Breast epithelium (tissue), 4 donors: Measurements from ENCODE around the gene SLC38A3. TPM values are rescaled to one million over a fixed set of nuclear protein-coding genes. Genes with fewer than 3 reads are reported as not detected.

Experiments used
- DNase-seq, 2 donors: peaks; one replicate each; pipeline ENCODE4 v3.0.0-alpha.2; 2019; ENCODE audit warnings: low spot score in 2 of 2
- H3K27ac ChIP-seq, 2 donors: fragments of 200-600 bp; sonication (generic) in 1 of 2; one replicate each; pipeline ENCODE4 v1.5.1; 2016 to 2019; ENCODE audit warnings: mild to moderate bottlenecking in 1 of 2
- H3K27me3 ChIP-seq, 2 donors: fragments of 200-600 bp; sonication (generic) in 1 of 2; one replicate each; pipeline versions ENCODE4 v1.5.1 to v1.6.0; 2017 to 2019; ENCODE audit warnings: control low read depth in 1 of 2, mild to moderate bottlenecking in 1 of 2
- H3K36me3 ChIP-seq: fragments of 200-600 bp; one replicate; pipeline ENCODE4 v1.5.1; 2019
- H3K4me1 ChIP-seq, 2 donors: fragments of 200-600 bp; sonication (generic); one replicate each; pipeline ENCODE4 v1.5.1; 2016 to 2019; ENCODE audit warnings: control low read depth in 1 of 2
- H3K4me3 ChIP-seq, 3 donors: fragments of 200-600 bp; sonication (generic); 1 replicate in 2 of 3; 2 replicates in 1 of 3; pipeline ENCODE4 v1.5.1; 2016 to 2019; ENCODE audit warnings: mild to moderate bottlenecking in 3 of 3, moderate library complexity in 2 of 3
- H3K9me3 ChIP-seq, 2 donors: fragments of 200-600 bp; sonication (generic) in 1 of 2; one replicate each; pipeline ENCODE4 v1.5.1; 2016 to 2019; ENCODE audit warnings: control low read depth in 1 of 2
- POLR2A ChIP-seq: fragments of 450-650 bp; IDR thresholded peaks from one replicate; pipeline ENCODE4 v1.6.1; 2016; ENCODE audit warnings: antibody characterized with exemption, mild to moderate bottlenecking, moderate library complexity
- POLR2AphosphoS5 ChIP-seq, 3 donors: sonication (generic); formaldehyde crosslinking; IDR thresholded peaks; one replicate each; pipeline ENCODE4 v1.6.1; 2017; ENCODE audit warnings: antibody characterized with exemption in 3 of 3
- intact Hi-C: fragments of 100-400 bp; cut with DNase I; formaldehyde crosslinking; loops from one replicate; pipeline ENCODE4 v1.15.1; 2023; ENCODE audit warnings: low total_unique reads
- total RNA-seq, 3 donors: library from RNA; depleted of rRNA; stranded (reverse); fragments of >200 nt; gene quantifications; one replicate each; pipeline ENCODE4 v1.1.0, GENCODE V29; 2016
- TF ChIP-seq, protein P1 (sequence below), 3 donors: fragments of 450-650 bp; IDR thresholded peaks; one replicate each; pipeline ENCODE4 v1.5.1; 2016 to 2017; ENCODE audit warnings: antibody characterized with exemption in 3 of 3, mild to moderate bottlenecking in 3 of 3, moderate library complexity in 3 of 3

Gene SLC38A3
- total RNA-seq, 3 donors from 2014 or later: 0.98 to 2.5 TPM; not detected in 1

DNA sequence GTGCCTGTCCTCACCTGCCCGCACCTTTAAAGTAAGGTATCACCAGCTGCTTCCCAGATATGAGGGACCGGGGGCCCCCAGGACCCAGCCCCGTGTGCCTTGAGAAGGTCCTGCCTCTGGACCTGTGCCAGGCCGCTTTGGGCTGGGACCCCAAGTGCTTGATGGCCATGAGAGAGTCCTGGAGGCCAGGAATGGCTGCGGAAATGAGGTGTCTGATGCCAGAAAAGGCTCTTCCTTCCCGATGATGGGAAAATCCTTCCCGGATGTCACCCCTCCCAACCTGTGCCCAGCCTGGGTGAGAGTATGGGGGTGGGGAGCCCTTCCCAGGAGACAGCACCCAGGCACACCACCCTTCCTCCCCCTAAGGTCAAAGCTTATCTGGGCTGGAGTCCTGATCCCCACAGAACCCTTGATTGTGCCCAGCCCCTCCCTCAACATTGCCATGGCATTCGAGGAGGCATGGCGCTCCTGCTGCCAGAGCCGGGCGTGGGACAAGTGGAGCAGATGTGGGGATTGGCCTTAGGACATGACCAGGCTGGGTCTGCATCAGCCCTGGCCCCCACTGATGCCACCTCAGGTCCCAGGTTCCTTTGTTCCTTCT lies 35.7 kb upstream of the SLC38A3 start:
- Histone ChIP-seq H3K4me1 (peaks cover 20 to 42% of the 10 kb centered on the region in 2 donors), H3K27ac (peak overlapping the region; percentile 13 to 90), H3K9me3 (no peaks in the 10 kb centered on the region), H3K27me3 (no peaks in the 10 kb centered on the region), H3K4me3 (no peak overlapping the region), H3K36me3 (no peaks in the 10 kb centered on the region)
- TF ChIP-seq, protein P1, sequence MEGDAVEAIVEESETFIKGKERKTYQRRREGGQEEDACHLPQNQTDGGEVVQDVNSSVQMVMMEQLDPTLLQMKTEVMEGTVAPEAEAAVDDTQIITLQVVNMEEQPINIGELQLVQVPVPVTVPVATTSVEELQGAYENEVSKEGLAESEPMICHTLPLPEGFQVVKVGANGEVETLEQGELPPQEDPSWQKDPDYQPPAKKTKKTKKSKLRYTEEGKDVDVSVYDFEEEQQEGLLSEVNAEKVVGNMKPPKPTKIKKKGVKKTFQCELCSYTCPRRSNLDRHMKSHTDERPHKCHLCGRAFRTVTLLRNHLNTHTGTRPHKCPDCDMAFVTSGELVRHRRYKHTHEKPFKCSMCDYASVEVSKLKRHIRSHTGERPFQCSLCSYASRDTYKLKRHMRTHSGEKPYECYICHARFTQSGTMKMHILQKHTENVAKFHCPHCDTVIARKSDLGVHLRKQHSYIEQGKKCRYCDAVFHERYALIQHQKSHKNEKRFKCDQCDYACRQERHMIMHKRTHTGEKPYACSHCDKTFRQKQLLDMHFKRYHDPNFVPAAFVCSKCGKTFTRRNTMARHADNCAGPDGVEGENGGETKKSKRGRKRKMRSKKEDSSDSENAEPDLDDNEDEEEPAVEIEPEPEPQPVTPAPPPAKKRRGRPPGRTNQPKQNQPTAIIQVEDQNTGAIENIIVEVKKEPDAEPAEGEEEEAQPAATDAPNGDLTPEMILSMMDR (IDR thresholded peaks at IDR 0.05): no peak
- TF ChIP-seq POLR2A (no peak), POLR2AphosphoS5 (IDR thresholded peaks at IDR 0.05) (no peak)
- no peak for DNase-seq
- intact Hi-C loops: no loop called here

DNA sequence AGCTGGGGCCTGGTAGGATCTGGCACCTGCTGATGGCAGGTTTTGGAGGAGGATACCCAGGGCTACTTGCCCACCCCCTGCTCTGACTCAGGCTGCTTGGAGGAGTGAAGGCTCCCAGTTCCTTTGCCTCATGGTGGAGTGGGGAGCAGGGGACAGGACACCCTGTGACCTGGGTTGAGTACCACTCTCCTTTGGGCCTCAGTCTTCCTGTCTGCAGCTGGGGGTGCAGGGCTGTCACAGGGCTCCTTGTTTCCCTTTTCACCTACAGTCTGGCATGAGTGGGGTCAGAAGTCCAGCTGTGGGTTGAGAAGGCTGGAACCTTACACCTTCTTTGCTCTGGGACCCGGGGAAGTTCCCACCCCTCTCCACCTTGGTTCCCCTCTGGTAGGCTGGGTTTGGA lies 35.2 kb upstream of the SLC38A3 start:
- H3K27ac ChIP-seq: peak overlapping the region; percentile 44 to 90

DNA sequence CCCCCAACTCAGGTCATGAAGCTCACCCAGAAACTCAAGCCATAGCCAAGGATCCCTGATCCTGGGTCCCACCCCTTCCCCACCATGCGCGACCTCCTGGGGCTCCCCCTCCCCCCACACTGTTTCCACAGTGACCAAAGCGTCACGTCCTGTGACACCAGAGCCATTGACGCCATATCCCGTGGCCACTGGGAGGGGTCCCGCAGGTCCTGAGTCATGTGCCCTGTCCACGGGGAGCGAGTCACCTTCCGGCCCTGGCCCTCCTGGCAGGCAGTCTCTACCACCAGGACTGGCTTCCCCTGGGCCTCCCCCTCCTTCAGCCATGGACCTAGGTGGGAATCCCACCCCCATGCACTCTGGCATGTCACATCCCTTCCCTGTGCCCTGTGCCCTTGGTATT lies 34.4 kb upstream of the SLC38A3 start:
- intact Hi-C loops: no loop called here
- Histone ChIP-seq H3K4me1 (peaks cover 9 to 28% of the 10 kb centered on the region in 2 donors), H3K27me3 (no peaks in the 10 kb centered on the region), H3K36me3 (no peaks in the 10 kb centered on the region), H3K27ac (peak overlapping the region; percentile 44 to 90), H3K4me3 (no peak overlapping the region), H3K9me3 (no peaks in the 10 kb centered on the region)
- TF ChIP-seq, protein P1 (IDR thresholded peaks at IDR 0.05): no peak
- TF ChIP-seq POLR2A (no peak), POLR2AphosphoS5 (IDR thresholded peaks at IDR 0.05) (peak in 1 of 3 donors; percentile 69)
- no peak for DNase-seq

More for the DNA sequence above, 35.2 kb upstream of the SLC38A3 start:
- Histone ChIP-seq H3K36me3 (no peaks in the 10 kb centered on the region), H3K4me3 (no peak overlapping the region), H3K4me1 (peaks cover 17 to 37% of the 10 kb centered on the region in 2 donors), H3K9me3 (no peaks in the 10 kb centered on the region), H3K27me3 (no peaks in the 10 kb centered on the region)
- TF ChIP-seq, protein P1 (IDR thresholded peaks at IDR 0.05): no peak
- TF ChIP-seq POLR2AphosphoS5 (IDR thresholded peaks at IDR 0.05) (no peak), POLR2A (no peak)
- intact Hi-C loops: no loop called here
- DNase-seq: no peak

DNA sequence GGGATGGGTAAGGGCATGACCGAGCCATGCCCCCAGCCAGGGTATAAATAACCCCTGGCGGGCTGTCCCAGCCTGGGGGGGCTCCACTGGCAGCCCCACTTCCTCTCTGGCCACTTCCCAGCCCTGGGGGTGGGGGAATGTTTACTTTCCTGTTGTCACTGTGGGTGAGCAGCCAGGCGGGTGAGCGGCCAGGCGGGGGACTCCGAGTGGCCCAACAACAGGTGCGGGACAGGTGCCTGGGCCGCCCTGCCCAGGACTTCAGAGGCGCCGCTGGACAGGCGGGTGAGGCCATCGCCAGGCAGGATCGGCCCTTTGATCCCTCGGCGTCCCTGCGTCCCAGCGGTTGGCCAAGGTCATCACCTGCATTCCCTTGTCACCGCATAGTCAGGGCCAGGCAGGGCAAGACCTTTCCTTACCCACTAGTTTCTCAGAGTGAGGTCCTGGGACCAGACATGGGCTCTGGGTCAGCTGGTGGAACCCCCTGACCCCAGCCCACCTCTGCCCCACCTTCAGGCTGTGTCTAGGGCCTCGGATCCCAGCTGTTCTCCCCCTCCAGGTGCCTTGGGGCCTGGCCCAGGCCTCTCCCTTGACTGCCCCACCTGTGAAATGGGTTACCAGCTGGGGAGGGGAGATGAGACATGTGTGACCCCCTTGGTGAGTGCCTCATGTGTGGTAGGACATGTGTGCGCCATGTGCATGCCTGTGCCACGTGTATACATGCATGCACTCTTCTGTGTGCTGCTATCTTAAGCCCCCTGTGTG lies 33.4 kb upstream of the SLC38A3 start:
- Histone ChIP-seq H3K27ac (peak overlapping the region; percentile 38 to 90), H3K27me3 (no peaks in the 10 kb centered on the region), H3K9me3 (no peaks in the 10 kb centered on the region), H3K4me1 (peaks cover 0 to 19% of the 10 kb centered on the region in 2 donors), H3K4me3 (no peak overlapping the region), H3K36me3 (no peaks in the 10 kb centered on the region)
- no peak for DNase-seq
- TF ChIP-seq POLR2AphosphoS5 (IDR thresholded peaks at IDR 0.05) (no peak), POLR2A (no peak)
- TF ChIP-seq, protein P1 (IDR thresholded peaks at IDR 0.05): no peak
- intact Hi-C loops: no loop called here

DNA sequence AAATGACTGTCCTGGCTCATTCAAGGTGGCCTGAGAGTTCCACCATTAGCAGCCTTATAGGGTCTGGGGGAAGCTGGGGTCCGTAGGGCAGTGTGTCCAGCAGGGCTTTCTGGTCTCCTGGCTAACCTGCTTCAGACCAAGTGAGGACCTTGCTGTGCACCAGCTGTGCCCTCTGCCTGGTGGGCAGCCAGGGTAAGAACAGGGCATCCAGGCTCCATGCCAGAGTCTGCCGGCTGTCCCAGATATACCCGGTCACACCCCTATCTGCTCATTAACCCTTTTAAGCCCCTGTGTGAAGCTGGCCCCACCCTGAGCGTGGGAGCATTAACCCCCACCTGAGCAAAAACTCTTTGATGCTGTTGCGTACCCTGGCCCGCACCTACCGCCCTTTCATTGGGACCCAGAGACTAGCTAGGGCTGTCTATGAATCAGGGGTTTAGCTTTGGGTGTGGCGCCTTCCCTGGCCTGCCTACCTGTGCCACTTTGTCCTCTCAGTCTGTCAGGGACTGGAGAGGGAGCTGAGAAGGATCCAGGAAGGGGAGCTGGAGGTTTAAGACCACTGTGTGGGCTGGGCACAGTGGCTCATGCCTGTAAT lies 32.3 kb upstream of the SLC38A3 start:
- no peak for DNase-seq
- no peak for TF ChIP-seq POLR2AphosphoS5 (IDR thresholded peaks at IDR 0.05)
- TF ChIP-seq POLR2A: no peak
- TF ChIP-seq, protein P1 (IDR thresholded peaks at IDR 0.05): no peak
- H3K4me1 ChIP-seq: peaks cover 0 to 9% of the 10 kb centered on the region in 2 donors

More for the DNA sequence above, 32.3 kb upstream of the SLC38A3 start:
- Histone ChIP-seq H3K36me3 (no peaks in the 10 kb centered on the region), H3K27ac (peak overlapping the region in 1 of 2 donors; percentile 17), H3K27me3 (no peaks in the 10 kb centered on the region), H3K4me3 (no peak overlapping the region), H3K9me3 (no peaks in the 10 kb centered on the region)
- intact Hi-C loops: no loop called here
